ENCODE measurements around the gene CCDC181. TPM values are rescaled to one million over a fixed set of nuclear protein-coding genes. Genes with fewer than 3 reads are reported as not detected.
A peak's percentile ranks its signal among the peaks of the same experiment; 100 is the strongest.

The CCDC181 gene
- total and polyA plus RNA-seq, 5 donors from 2014 or later: not detected

GRCh38 chr1:169367096-169367685 lies 60.1 kb downstream of the CCDC181 start:
- Histone ChIP-seq H3K27me3 (ENCODE audit: control insufficient read depth, insufficient read depth, low read length) (no peaks in the 10 kb centered on the region), H3K36me3 (ENCODE audit: control insufficient read depth, insufficient read depth, low read length) (peaks cover 9% of the 10 kb centered on the region), H3K9me3 (ENCODE audit: control insufficient read depth in 2 of 2, low read length in 2 of 2) (no peaks in the 10 kb centered on the region), H3K4me1 (ENCODE audit: control insufficient read depth, insufficient read depth, low read length, poor library complexity, severe bottlenecking) (peaks cover 52% of the 10 kb centered on the region), H3K27ac (ENCODE audit: insufficient read depth, low read length, poor library complexity, severe bottlenecking) (peak overlapping the region; percentile 96), H3K4me3 (ENCODE audit: low read depth, low read length) (peak overlapping the region; percentile 97)
- ATAC-seq (ENCODE audit: low read depth in 2 of 2) (no peak), DNase-seq (no peak)
- H3K27ac Mint-ChIP-seq: no peak overlapping the region
- H3K27me3 Mint-ChIP-seq: no peaks in the 10 kb centered on the region
- H3K36me3 Mint-ChIP-seq: peaks cover 19% of the 10 kb centered on the region
- H3K9me3 Mint-ChIP-seq: peaks cover 0 to 4% (median 0%) of the 10 kb centered on the region in 7 donors
- peaks cover 23 to 46% (median 32%) of the 10 kb centered on the region in 4 donors for H3K4me1 Mint-ChIP-seq
- no peak overlapping the region for H3K4me3 Mint-ChIP-seq

- Histone ChIP-seq H3K4me3 (ENCODE audit: low read depth, low read length) (no peak overlapping the region), H3K9me3 (ENCODE audit: control insufficient read depth in 2 of 2, low read length in 2 of 2) (no peaks in the 10 kb centered on the region), H3K4me1 (ENCODE audit: control insufficient read depth, insufficient read depth, low read length, poor library complexity, severe bottlenecking) (peaks cover 34% of the 10 kb centered on the region), H3K36me3 (ENCODE audit: control insufficient read depth, insufficient read depth, low read length) (peaks cover 3% of the 10 kb centered on the region), H3K27me3 (ENCODE audit: control insufficient read depth, insufficient read depth, low read length) (no peaks in the 10 kb centered on the region), H3K27ac (ENCODE audit: insufficient read depth, low read length, poor library complexity, severe bottlenecking) (no peak overlapping the region)
- Mint-ChIP-seq H3K4me1 (peaks cover 5 to 32% (median 22%) of the 10 kb centered on the region in 4 donors), H3K9me3 (peaks cover 0 to 4% (median 0%) of the 10 kb centered on the region in 7 donors), H3K36me3 (peaks cover 10% of the 10 kb centered on the region), H3K4me3 (peak overlapping the region in 1 of 4 donors; percentile 57), H3K27ac (peak overlapping the region in 2 of 3 donors; percentile 42 to 43), H3K27me3 (no peaks in the 10 kb centered on the region)
- ATAC-seq (ENCODE audit: low read depth in 2 of 2): no peak
- DNase-seq: peak in 1 of 3 donors; percentile 15
Measured at GRCh38 chr1:169364948-169365347, 62.3 kb downstream of the CCDC181 start.

GRCh38 chr1:169363046-169363730 lies 64.1 kb downstream of the CCDC181 start:
- DNase-seq (peak in 2 of 3 donors; percentile 32 to 69), ATAC-seq (ENCODE audit: low read depth in 2 of 2) (peak; percentile 6 to 28)
- Mint-ChIP-seq H3K27me3 (no peaks in the 10 kb centered on the region), H3K4me1 (peaks cover 0 to 24% (median 20%) of the 10 kb centered on the region in 4 donors), H3K36me3 (peaks cover 6% of the 10 kb centered on the region), H3K9me3 (peaks cover 0 to 4% (median 0%) of the 10 kb centered on the region in 7 donors), H3K27ac (peak overlapping the region in 2 of 3 donors; percentile 28 to 88), H3K4me3 (peak overlapping the region in 2 of 4 donors; percentile 57 to 84)
- H3K4me3 ChIP-seq (ENCODE audit: low read depth, low read length): peak overlapping the region; percentile 61
- H3K4me1 ChIP-seq (ENCODE audit: control insufficient read depth, insufficient read depth, low read length, poor library complexity, severe bottlenecking): peaks cover 18% of the 10 kb centered on the region
- peak overlapping the region; percentile 65 for H3K27ac ChIP-seq (ENCODE audit: insufficient read depth, low read length, poor library complexity, severe bottlenecking)
- H3K27me3 ChIP-seq (ENCODE audit: control insufficient read depth, insufficient read depth, low read length): no peaks in the 10 kb centered on the region
- no peaks in the 10 kb centered on the region for H3K36me3 ChIP-seq (ENCODE audit: control insufficient read depth, insufficient read depth, low read length)
- no peaks in the 10 kb centered on the region for H3K9me3 ChIP-seq (ENCODE audit: control insufficient read depth in 2 of 2, low read length in 2 of 2)

GRCh38 chr1:169361281-169361680 lies 66.0 kb downstream of the CCDC181 start:
- Histone ChIP-seq H3K9me3 (ENCODE audit: control insufficient read depth in 2 of 2, low read length in 2 of 2) (no peaks in the 10 kb centered on the region), H3K4me3 (ENCODE audit: low read depth, low read length) (no peak overlapping the region), H3K36me3 (ENCODE audit: control insufficient read depth, insufficient read depth, low read length) (no peaks in the 10 kb centered on the region), H3K4me1 (ENCODE audit: control insufficient read depth, insufficient read depth, low read length, poor library complexity, severe bottlenecking) (peaks cover 14% of the 10 kb centered on the region), H3K27ac (ENCODE audit: insufficient read depth, low read length, poor library complexity, severe bottlenecking) (no peak overlapping the region), H3K27me3 (ENCODE audit: control insufficient read depth, insufficient read depth, low read length) (no peaks in the 10 kb centered on the region)
- Mint-ChIP-seq H3K36me3 (peaks cover 6% of the 10 kb centered on the region), H3K4me1 (peaks cover 0 to 24% (median 20%) of the 10 kb centered on the region in 4 donors), H3K9me3 (peaks cover 0 to 4% (median 0%) of the 10 kb centered on the region in 7 donors), H3K4me3 (no peak overlapping the region), H3K27me3 (no peaks in the 10 kb centered on the region), H3K27ac (no peak overlapping the region)
- no peak for DNase-seq
- no peak for ATAC-seq (ENCODE audit: low read depth in 2 of 2)

- Mint-ChIP-seq H3K9me3 (peaks cover 0 to 4% (median 0%) of the 10 kb centered on the region in 7 donors), H3K4me3 (no peak overlapping the region), H3K36me3 (peaks cover 6% of the 10 kb centered on the region), H3K4me1 (peaks cover 0 to 26% (median 20%) of the 10 kb centered on the region in 4 donors), H3K27ac (no peak overlapping the region), H3K27me3 (no peaks in the 10 kb centered on the region)
- H3K4me1 ChIP-seq (ENCODE audit: control insufficient read depth, insufficient read depth, low read length, poor library complexity, severe bottlenecking): peaks cover 14% of the 10 kb centered on the region
- H3K4me3 ChIP-seq (ENCODE audit: low read depth, low read length): no peak overlapping the region
- no peak overlapping the region for H3K27ac ChIP-seq (ENCODE audit: insufficient read depth, low read length, poor library complexity, severe bottlenecking)
- ATAC-seq (ENCODE audit: low read depth in 2 of 2) (no peak), DNase-seq (no peak)
- no peaks in the 10 kb centered on the region for H3K36me3 ChIP-seq (ENCODE audit: control insufficient read depth, insufficient read depth, low read length)
- no peaks in the 10 kb centered on the region for H3K9me3 ChIP-seq (ENCODE audit: control insufficient read depth in 2 of 2, low read length in 2 of 2)
- H3K27me3 ChIP-seq (ENCODE audit: control insufficient read depth, insufficient read depth, low read length): no peaks in the 10 kb centered on the region
Measured at GRCh38 chr1:169360415-169360814, 66.9 kb downstream of the CCDC181 start.

- no peaks in the 10 kb centered on the region for H3K9me3 ChIP-seq (ENCODE audit: control insufficient read depth in 2 of 2, low read length in 2 of 2)
- no peaks in the 10 kb centered on the region for H3K36me3 ChIP-seq (ENCODE audit: control insufficient read depth, insufficient read depth, low read length)
- no peak overlapping the region for H3K4me3 ChIP-seq (ENCODE audit: low read depth, low read length)
- Mint-ChIP-seq H3K9me3 (peaks cover 0 to 1% (median 0%) of the 10 kb centered on the region in 7 donors), H3K4me3 (no peak overlapping the region), H3K27ac (no peak overlapping the region), H3K27me3 (no peaks in the 10 kb centered on the region), H3K36me3 (peaks cover 6% of the 10 kb centered on the region), H3K4me1 (peaks cover 0 to 12% (median 6%) of the 10 kb centered on the region in 4 donors)
- no peaks in the 10 kb centered on the region for H3K4me1 ChIP-seq (ENCODE audit: control insufficient read depth, insufficient read depth, low read length, poor library complexity, severe bottlenecking)
- DNase-seq (peak; percentile 27 to 72 (median 53)), ATAC-seq (ENCODE audit: low read depth in 2 of 2) (no peak)
- H3K27me3 ChIP-seq (ENCODE audit: control insufficient read depth, insufficient read depth, low read length): no peaks in the 10 kb centered on the region
- no peak overlapping the region for H3K27ac ChIP-seq (ENCODE audit: insufficient read depth, low read length, poor library complexity, severe bottlenecking)
Measured at GRCh38 chr1:169348383-169349036, 78.8 kb downstream of the CCDC181 start.

- ATAC-seq (ENCODE audit: low read depth in 2 of 2) (no peak), DNase-seq (no peak)
- no peak overlapping the region for H3K4me3 Mint-ChIP-seq
- no peak overlapping the region for H3K27ac ChIP-seq (ENCODE audit: insufficient read depth, low read length, poor library complexity, severe bottlenecking)
- peaks cover 6% of the 10 kb centered on the region for H3K36me3 Mint-ChIP-seq
- no peak overlapping the region for H3K4me3 ChIP-seq (ENCODE audit: low read depth, low read length)
- H3K27me3 Mint-ChIP-seq: no peaks in the 10 kb centered on the region
- no peaks in the 10 kb centered on the region for H3K27me3 ChIP-seq (ENCODE audit: control insufficient read depth, insufficient read depth, low read length)
- H3K36me3 ChIP-seq (ENCODE audit: control insufficient read depth, insufficient read depth, low read length): no peaks in the 10 kb centered on the region
- H3K27ac Mint-ChIP-seq: no peak overlapping the region
- peaks cover 0 to 2% (median 0%) of the 10 kb centered on the region in 7 donors for H3K9me3 Mint-ChIP-seq
- H3K4me1 Mint-ChIP-seq: peaks cover 0 to 10% (median 5%) of the 10 kb centered on the region in 4 donors
- no peaks in the 10 kb centered on the region for H3K9me3 ChIP-seq (ENCODE audit: control insufficient read depth in 2 of 2, low read length in 2 of 2)
- no peaks in the 10 kb centered on the region for H3K4me1 ChIP-seq (ENCODE audit: control insufficient read depth, insufficient read depth, low read length, poor library complexity, severe bottlenecking)
Measured at GRCh38 chr1:169347688-169348382, 79.4 kb downstream of the CCDC181 start.

Data from CD4-positive, CD25-positive, alpha-beta regulatory T cell (primary cell).